NB4 (cell line): ENCODE measurements around the gene RASAL2.
"Not testable (repeated sequence)": the region's sequence is repeated elsewhere in the genome, so short reads cannot be mapped to it uniquely, and the experiment has no call there.

Experiments
- DNase-seq: peaks from one replicate; pipeline ENCODE4 v3.0.0; 2010; ENCODE audit warnings: low read depth
- H3K4me3 ChIP-seq: one replicate; pipeline ENCODE4 v1.5.1; 2011; ENCODE audit warnings: mild to moderate bottlenecking, low read depth, low read length, moderate library complexity
- CTCF ChIP-seq: IDR thresholded peaks from one replicate; pipeline ENCODE4 v1.5.1; 2012; ENCODE audit warnings: low read depth, low read length
- MAX ChIP-seq: IDR thresholded peaks from 2 replicates; pipeline ENCODE4 v1.6.1; 2011; ENCODE audit warnings: low read depth, low read length
- MYC ChIP-seq: IDR thresholded peaks from 2 replicates; pipeline ENCODE4 v1.6.1; 2011; ENCODE audit warnings: low read depth, low read length
- POLR2A ChIP-seq: IDR thresholded peaks from 2 replicates; pipeline ENCODE4 v1.6.1; 2011; ENCODE audit warnings: mild to moderate bottlenecking; ENCODE audit not compliant: insufficient read length; ENCODE audit errors: extremely low read depth

The RASAL2 gene

DNA sequence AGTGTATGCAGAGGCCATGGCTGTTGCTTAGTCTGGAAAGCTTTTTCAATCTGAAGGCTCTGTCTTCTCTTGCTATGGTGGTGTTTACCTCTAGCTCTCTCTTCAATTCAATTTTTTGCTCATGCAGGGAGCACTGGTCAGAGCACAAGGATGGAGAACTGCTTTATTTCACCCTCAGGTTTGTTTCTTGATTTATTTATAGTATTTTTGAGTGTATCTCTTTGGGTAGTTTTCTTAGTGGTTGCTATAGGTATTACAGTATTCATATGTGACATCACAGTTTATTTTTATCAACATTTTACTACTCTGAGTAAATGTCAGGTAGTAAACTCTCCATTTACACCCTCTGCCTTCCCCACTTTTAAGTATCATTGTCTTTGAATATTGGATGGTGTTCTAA, 147.9 kb downstream of the RASAL2 start:
- H3K4me3 ChIP-seq, result no peak overlapping the region
- TF ChIP-seq MAX, result no peak
- no peak for TF ChIP-seq CTCF
- DNase-seq, result no peak

GRCh38 chr1:178243119-178243518, 149.2 kb downstream of the RASAL2 start:
- no peak overlapping the region for H3K4me3 ChIP-seq
- DNase-seq, result no peak
- no peak for TF ChIP-seq MYC
- TF ChIP-seq POLR2A, result no peak
- TF ChIP-seq CTCF, result no peak
- TF ChIP-seq MAX, result no peak

DNA sequence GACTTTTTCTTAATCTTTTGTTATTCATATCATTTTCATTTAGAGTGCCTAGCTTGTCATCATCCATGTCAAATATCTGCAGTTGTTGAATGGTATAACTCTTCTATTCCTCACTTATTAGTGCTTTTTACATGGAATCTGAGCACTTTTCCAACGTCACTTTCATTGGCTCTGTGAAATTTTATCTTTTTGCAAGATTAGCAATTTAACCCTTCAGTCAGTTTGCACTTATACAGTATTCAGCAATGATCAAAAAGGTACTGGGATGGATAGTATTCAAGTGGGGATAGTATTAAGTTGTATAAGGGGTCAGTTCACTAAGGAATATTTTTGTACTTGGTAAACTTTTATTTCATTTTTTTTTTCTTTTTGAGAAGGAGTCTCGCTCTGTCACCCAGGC, 150.0 kb downstream of the RASAL2 start:
- TF ChIP-seq MAX, result no peak
- no peak for TF ChIP-seq POLR2A
- TF ChIP-seq CTCF, result no peak
- no peak for TF ChIP-seq MYC
- no peak for DNase-seq
- H3K4me3 ChIP-seq, result no peak overlapping the region

- not testable (repeated sequence) for DNase-seq, H3K4me3 ChIP-seq
Measured at GRCh38 chr1:178248284-178248683, 154.4 kb downstream of the RASAL2 start.

DNA sequence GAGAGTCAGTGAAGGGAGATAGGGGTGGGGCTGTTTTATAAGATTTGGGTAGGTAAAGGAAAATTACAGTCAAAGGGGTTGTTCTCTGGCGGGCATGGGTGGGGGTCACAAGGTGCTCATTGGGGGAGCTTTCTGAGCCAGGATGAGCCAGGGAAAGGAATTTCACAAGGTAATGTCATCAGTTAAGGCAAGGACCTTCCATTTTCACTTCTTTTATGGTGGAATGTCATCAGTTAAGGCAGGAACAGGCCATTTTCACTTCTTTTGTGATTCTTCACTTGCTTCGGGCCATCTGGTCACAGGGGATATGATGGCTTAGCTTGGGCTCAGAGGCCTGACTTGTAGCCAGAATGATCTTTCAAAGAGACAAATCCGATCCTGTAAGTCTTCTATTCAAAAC, 159.7 kb downstream of the RASAL2 start:
- not testable (repeated sequence) for DNase-seq, H3K4me3 ChIP-seq

DNA sequence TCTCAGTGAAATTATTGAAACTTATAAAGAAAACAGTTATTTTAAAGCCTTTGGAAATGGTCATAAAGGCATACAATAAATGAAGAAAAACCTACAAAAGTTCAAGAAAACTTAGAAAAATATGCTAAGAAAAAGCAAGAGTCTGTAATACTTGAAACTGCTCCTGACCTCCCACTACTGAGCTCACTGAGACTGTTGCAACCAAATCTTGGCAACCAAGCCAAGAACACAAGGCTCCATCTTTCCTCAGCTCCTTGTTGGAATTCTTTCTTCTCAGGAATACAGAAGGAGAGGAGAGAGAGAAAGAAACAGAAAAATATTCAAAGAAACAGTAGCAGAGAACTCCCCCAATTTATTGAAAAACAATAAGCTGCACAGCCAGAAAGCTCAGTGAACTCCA, 160.5 kb downstream of the RASAL2 start:
- H3K4me3 ChIP-seq, result no peak overlapping the region
- no peak for DNase-seq
- no peak for TF ChIP-seq MYC
- no peak for TF ChIP-seq MAX
- no peak for TF ChIP-seq POLR2A
- TF ChIP-seq CTCF, result no peak

- H3K4me3 ChIP-seq, result no peak overlapping the region
- TF ChIP-seq CTCF, result no peak
- TF ChIP-seq MAX, result no peak
- TF ChIP-seq POLR2A, result no peak
- TF ChIP-seq MYC, result no peak
- DNase-seq, result no peak
Measured at GRCh38 chr1:178258536-178258935, 164.6 kb downstream of the RASAL2 start.
